ENCODE measurements around the gene SLC35D1.
A peak's percentile ranks its signal among the peaks of the same experiment; 100 is the strongest.

Gene SLC35D1

GRCh38 chr1:67001682-67002425 is 52.1 kb downstream of the SLC35D1 start:
- H3K27ac ChIP-seq = no peak overlapping the region
- TF ChIP-seq CTCF (IDR thresholded peaks at IDR 0.05) = no peak
- no peak overlapping the region for H2AFZ ChIP-seq
- no peak overlapping the region for H3K4me3 ChIP-seq (ENCODE audit: low read depth, low read length)
- H3K79me2 ChIP-seq = no peaks in the 10 kb centered on the region
- H3K4me2 ChIP-seq (ENCODE audit: low read length) = no peak overlapping the region
- no peaks in the 10 kb centered on the region for H3K27me3 ChIP-seq (ENCODE audit: control insufficient read depth, insufficient read depth, low read length)
- H3K4me1 ChIP-seq = no peaks in the 10 kb centered on the region
- no peak overlapping the region for H3K9ac ChIP-seq
- no peaks in the 10 kb centered on the region for H3K36me3 ChIP-seq (ENCODE audit: control insufficient read depth, insufficient read depth, low read length)
- no peaks in the 10 kb centered on the region for H3K9me3 ChIP-seq (ENCODE audit: control insufficient read depth, low read length)

- Histone ChIP-seq H3K27me3 (ENCODE audit: control insufficient read depth, insufficient read depth, low read length) (no peaks in the 10 kb centered on the region), H2AFZ (no peak overlapping the region), H3K36me3 (ENCODE audit: control insufficient read depth, insufficient read depth, low read length) (no peaks in the 10 kb centered on the region), H3K79me2 (no peaks in the 10 kb centered on the region), H3K9ac (no peak overlapping the region), H3K4me1 (no peaks in the 10 kb centered on the region), H3K27ac (no peak overlapping the region), H3K4me3 (ENCODE audit: low read depth, low read length) (no peak overlapping the region), H3K9me3 (ENCODE audit: control insufficient read depth, low read length) (no peaks in the 10 kb centered on the region), H3K4me2 (ENCODE audit: low read length) (no peak overlapping the region)
- no peak for TF ChIP-seq CTCF (IDR thresholded peaks at IDR 0.05)
Observed at GRCh38 chr1:66999640-67000400, 54.1 kb downstream of the SLC35D1 start.

GRCh38 chr1:66998972-66999371 is 55.0 kb downstream of the SLC35D1 start:
- Histone ChIP-seq H3K27me3 (ENCODE audit: control insufficient read depth, insufficient read depth, low read length) (no peaks in the 10 kb centered on the region), H3K36me3 (ENCODE audit: control insufficient read depth, insufficient read depth, low read length) (no peaks in the 10 kb centered on the region), H3K4me1 (no peaks in the 10 kb centered on the region), H3K4me3 (ENCODE audit: low read depth, low read length) (no peak overlapping the region), H3K79me2 (no peaks in the 10 kb centered on the region), H3K9me3 (ENCODE audit: control insufficient read depth, low read length) (no peaks in the 10 kb centered on the region), H3K4me2 (ENCODE audit: low read length) (no peak overlapping the region), H3K9ac (no peak overlapping the region), H2AFZ (no peak overlapping the region), H3K27ac (no peak overlapping the region)
- TF ChIP-seq CTCF (IDR thresholded peaks at IDR 0.05) = no peak

- H2AFZ ChIP-seq = no peak overlapping the region
- no peaks in the 10 kb centered on the region for H3K27me3 ChIP-seq (ENCODE audit: control insufficient read depth, insufficient read depth, low read length)
- no peak overlapping the region for H3K9ac ChIP-seq
- TF ChIP-seq CTCF (IDR thresholded peaks at IDR 0.05) = peak; percentile 46
- no peak overlapping the region for H3K27ac ChIP-seq
- no peak overlapping the region for H3K4me2 ChIP-seq (ENCODE audit: low read length)
- no peaks in the 10 kb centered on the region for H3K9me3 ChIP-seq (ENCODE audit: control insufficient read depth, low read length)
- no peaks in the 10 kb centered on the region for H3K4me1 ChIP-seq
- H3K4me3 ChIP-seq (ENCODE audit: low read depth, low read length) = no peak overlapping the region
- H3K79me2 ChIP-seq = no peaks in the 10 kb centered on the region
- H3K36me3 ChIP-seq (ENCODE audit: control insufficient read depth, insufficient read depth, low read length) = no peaks in the 10 kb centered on the region
Observed at GRCh38 chr1:66996018-66996682, 57.8 kb downstream of the SLC35D1 start.
